SH-SY5Y (cell line): ENCODE data around the gene ZNF22.

Experiments used
- GATA2 ChIP-seq: IDR thresholded peaks from 2 replicates; pipeline ENCODE4 v1.6.1; 2011; ENCODE audit warnings: mild to moderate bottlenecking, low read depth, low read length
- GATA3 ChIP-seq: IDR thresholded peaks from 2 replicates; pipeline ENCODE4 v1.6.1; 2011; ENCODE audit warnings: low read depth, mild to moderate bottlenecking, low read length, moderate library complexity

DNA sequence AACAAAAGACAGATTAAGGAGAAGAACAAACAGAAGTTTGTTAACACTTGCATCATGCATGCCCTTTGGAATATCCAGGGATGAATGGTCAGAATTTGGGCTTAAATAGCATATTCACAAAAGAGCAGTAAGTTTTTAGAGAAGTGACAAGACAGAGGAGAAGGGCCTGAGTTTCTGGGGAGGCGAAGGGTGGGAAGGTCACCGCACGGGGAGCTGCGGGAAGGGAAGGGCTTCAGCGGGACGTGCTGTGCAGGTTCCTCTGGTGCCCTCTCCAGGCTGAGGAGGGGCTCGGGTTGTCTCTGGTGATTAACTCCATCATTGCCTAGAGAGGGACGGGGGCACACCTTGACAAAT, 10.4 kb upstream of the ZNF22 start:
- no peak for TF ChIP-seq GATA2
- TF ChIP-seq GATA3: no peak
